ENCODE data around the gene CLEC6A. TPM values are rescaled to one million over a fixed set of nuclear protein-coding genes. Genes with fewer than 3 reads are reported as not detected.
A peak's percentile ranks its signal among the peaks of the same experiment; 100 is the strongest.

CLEC6A gene
- total RNA-seq, 1 experiment from 2014 or later: not detected

DNA sequence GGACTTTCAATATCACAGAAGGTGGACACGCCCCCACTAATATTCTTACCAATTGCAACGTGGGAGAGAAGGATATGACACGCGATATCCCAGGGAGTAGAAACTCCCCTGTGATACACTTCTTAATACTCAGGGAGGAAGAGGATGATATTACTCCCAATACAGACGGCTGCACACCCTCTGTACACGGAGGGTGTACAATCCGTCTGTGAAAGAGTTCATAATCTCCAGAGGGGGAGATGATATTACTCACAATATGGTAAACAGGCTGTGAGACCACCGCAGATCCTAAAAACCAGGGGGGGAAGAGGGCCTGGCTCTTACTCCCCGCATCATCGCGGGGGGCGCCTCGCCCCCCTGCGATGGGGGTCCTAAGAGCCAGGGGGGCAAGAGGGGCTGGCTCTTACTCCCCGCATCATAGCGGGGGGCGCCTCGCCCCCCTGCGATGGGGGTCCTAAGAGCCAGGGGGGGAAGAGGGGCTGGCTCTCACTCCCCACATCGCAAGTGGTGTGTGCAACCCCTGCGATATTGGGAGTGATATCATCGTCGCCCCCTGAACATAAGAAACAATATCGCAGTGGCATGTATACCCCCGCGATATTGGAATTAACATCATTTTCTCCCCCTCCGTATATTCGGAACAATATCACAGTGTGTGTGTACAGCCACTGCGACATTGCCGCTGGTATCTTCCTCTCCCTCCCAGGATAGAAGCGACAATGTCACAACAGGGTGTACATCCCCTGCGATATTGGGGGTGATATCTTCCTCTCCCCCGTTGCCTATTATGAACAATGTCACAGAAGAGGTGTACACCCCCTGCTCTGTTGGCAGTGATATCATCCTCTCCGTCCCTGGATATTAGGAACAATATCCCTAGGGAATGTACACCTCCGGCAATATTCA, 8.9 kb upstream of the CLEC6A start:
- BruUV-seq (replicated peaks): no TSS peak
- intact Hi-C loops (cut with micrococcal nuclease; ENCODE audit: unreplicated experiment): no loop called here
- no peak overlapping the region for H3K27ac Mint-ChIP-seq (ENCODE audit: unreplicated experiment)
- H3K36me3 Mint-ChIP-seq (ENCODE audit: insufficient read depth, unreplicated experiment): no peaks in the 10 kb centered on the region
- no peak for DNase-seq
- H3K9me3 Mint-ChIP-seq (ENCODE audit: low read depth, unreplicated experiment): no peaks in the 10 kb centered on the region
- CTCF ChIA-PET: no interaction called here
- H3K4me1 Mint-ChIP-seq (ENCODE audit: low read depth, unreplicated experiment): peaks cover 17% of the 10 kb centered on the region
- no peak overlapping the region for H3K4me3 Mint-ChIP-seq (ENCODE audit: low read depth, unreplicated experiment)
- no peaks in the 10 kb centered on the region for H3K27me3 Mint-ChIP-seq (ENCODE audit: unreplicated experiment)
- TF ChIP-seq, protein P1, sequence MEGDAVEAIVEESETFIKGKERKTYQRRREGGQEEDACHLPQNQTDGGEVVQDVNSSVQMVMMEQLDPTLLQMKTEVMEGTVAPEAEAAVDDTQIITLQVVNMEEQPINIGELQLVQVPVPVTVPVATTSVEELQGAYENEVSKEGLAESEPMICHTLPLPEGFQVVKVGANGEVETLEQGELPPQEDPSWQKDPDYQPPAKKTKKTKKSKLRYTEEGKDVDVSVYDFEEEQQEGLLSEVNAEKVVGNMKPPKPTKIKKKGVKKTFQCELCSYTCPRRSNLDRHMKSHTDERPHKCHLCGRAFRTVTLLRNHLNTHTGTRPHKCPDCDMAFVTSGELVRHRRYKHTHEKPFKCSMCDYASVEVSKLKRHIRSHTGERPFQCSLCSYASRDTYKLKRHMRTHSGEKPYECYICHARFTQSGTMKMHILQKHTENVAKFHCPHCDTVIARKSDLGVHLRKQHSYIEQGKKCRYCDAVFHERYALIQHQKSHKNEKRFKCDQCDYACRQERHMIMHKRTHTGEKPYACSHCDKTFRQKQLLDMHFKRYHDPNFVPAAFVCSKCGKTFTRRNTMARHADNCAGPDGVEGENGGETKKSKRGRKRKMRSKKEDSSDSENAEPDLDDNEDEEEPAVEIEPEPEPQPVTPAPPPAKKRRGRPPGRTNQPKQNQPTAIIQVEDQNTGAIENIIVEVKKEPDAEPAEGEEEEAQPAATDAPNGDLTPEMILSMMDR (IDR thresholded peaks at IDR 0.05; ENCODE audit: unreplicated experiment): no peak

DNA sequence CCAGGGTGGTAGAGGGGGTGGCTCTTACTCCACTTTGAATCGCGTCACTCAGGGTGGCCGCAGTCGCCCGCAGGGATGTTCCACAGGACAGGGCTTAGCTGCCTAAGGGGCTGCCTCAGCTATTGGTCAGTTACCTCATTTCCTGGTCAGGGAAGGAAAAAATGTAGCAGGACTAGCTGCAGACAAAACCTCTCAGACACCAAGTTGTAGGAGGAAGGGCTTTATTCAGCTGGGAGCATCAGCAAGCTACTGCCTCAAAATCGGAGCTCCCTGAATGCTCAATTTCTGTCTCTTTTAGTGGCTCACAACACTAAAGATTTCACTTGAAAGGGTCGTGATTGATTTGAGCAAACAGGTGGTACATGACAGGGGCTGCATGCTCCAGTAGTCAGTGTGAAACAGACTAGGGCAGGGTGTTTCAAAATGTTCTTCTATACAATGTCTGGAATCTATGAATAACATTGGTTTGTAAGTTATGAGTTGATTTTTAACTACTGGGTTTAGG, 6.4 kb upstream of the CLEC6A start:
- Mint-ChIP-seq H3K4me1 (ENCODE audit: low read depth, unreplicated experiment) (peaks cover 17% of the 10 kb centered on the region), H3K27ac (ENCODE audit: unreplicated experiment) (peak overlapping the region; percentile 33), H3K9me3 (ENCODE audit: low read depth, unreplicated experiment) (no peaks in the 10 kb centered on the region), H3K27me3 (ENCODE audit: unreplicated experiment) (no peaks in the 10 kb centered on the region), H3K4me3 (ENCODE audit: low read depth, unreplicated experiment) (peak overlapping the region; percentile 65), H3K36me3 (ENCODE audit: insufficient read depth, unreplicated experiment) (no peaks in the 10 kb centered on the region)
- TF ChIP-seq, protein P1 (IDR thresholded peaks at IDR 0.05; ENCODE audit: unreplicated experiment): no peak
- peak; percentile 34 for DNase-seq
- intact Hi-C loops (cut with micrococcal nuclease; ENCODE audit: unreplicated experiment): no loop called here
- CTCF ChIA-PET: no interaction called here
- no TSS peak for BruUV-seq (replicated peaks)

DNA sequence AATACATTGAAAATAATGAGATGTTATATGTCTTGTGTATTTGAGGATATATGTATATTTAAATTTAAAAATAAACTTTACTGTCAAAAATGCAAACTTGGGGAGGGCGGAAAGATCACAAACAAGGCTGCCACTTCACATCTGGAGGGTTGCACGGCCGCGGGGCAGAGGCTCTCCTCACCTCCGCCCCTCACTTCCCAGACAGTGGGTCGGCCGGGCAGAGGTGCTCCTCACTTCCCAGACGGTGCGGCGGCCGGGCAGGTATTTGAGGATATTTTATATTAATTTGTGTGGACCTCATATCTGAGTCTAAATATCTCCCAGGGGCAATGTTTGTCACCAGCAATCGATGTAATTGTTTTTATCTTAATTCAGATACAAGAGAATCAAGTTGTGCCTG, 3.7 kb upstream of the CLEC6A start:
- H3K36me3 Mint-ChIP-seq (ENCODE audit: insufficient read depth, unreplicated experiment): no peaks in the 10 kb centered on the region
- intact Hi-C loops (cut with micrococcal nuclease; ENCODE audit: unreplicated experiment): loop anchor here (10.0 kb wide), 1 partner anchor 47 kb away; no protein-coding TSS in a partner anchor
- no peak overlapping the region for H3K4me3 Mint-ChIP-seq (ENCODE audit: low read depth, unreplicated experiment)
- H3K9me3 Mint-ChIP-seq (ENCODE audit: low read depth, unreplicated experiment): peaks cover under 1% of the 10 kb centered on the region
- H3K27ac Mint-ChIP-seq (ENCODE audit: unreplicated experiment): no peak overlapping the region
- CTCF ChIA-PET: no interaction called here
- DNase-seq: no peak
- no TSS peak for BruUV-seq (replicated peaks)
- TF ChIP-seq, protein P1 (IDR thresholded peaks at IDR 0.05; ENCODE audit: unreplicated experiment): no peak
- peaks cover 17% of the 10 kb centered on the region for H3K4me1 Mint-ChIP-seq (ENCODE audit: low read depth, unreplicated experiment)
- H3K27me3 Mint-ChIP-seq (ENCODE audit: unreplicated experiment): no peaks in the 10 kb centered on the region

DNA sequence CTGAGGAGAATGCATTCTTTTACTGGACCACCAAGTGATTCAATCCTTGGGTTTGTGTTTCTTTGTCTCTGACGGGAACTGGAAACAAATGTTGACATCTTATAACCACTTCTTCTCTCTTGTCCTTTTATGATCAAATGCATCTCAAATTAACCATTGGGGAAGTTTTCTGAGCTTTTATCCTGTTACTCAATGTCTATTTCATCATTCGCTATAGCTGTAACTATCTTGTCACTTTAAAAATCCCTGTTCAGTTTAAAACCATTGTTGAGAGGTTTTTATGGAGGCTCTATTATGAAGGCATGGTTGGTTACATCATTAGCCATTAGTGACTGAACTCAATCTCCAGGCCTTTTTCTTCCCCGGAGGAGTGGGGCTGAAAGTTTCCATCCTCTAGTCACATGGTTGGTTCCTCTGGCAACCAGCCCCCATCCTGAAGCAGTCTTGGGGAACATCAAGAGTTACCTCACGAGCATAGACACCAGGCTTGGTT, 2.7 kb upstream of the CLEC6A start:
- no TSS peak for BruUV-seq (replicated peaks)
- Mint-ChIP-seq H3K4me1 (ENCODE audit: low read depth, unreplicated experiment) (peaks cover 17% of the 10 kb centered on the region), H3K36me3 (ENCODE audit: insufficient read depth, unreplicated experiment) (no peaks in the 10 kb centered on the region), H3K4me3 (ENCODE audit: low read depth, unreplicated experiment) (no peak overlapping the region), H3K27me3 (ENCODE audit: unreplicated experiment) (peaks cover 2% of the 10 kb centered on the region), H3K27ac (ENCODE audit: unreplicated experiment) (no peak overlapping the region), H3K9me3 (ENCODE audit: low read depth, unreplicated experiment) (peaks cover 3% of the 10 kb centered on the region)
- DNase-seq: no peak
- CTCF ChIA-PET: no interaction called here
- TF ChIP-seq, protein P1 (IDR thresholded peaks at IDR 0.05; ENCODE audit: unreplicated experiment): no peak
- intact Hi-C loops (cut with micrococcal nuclease; ENCODE audit: unreplicated experiment): loop anchor here (10.0 kb wide), 1 partner anchor 48 kb away; no protein-coding TSS in a partner anchor
